IMR-90 (cell line): Measurements from ENCODE around the gene MPRIP. TPM values are rescaled to one million over a fixed set of nuclear protein-coding genes. Genes with fewer than 3 reads are reported as not detected.

ENCODE experiments used
- ATAC-seq: fragments of 200-7000 bp; cut with Tn5 transposase; 2 replicates; pipeline ENCODE4 v1.9.1; 2020; ENCODE audit warnings: low read depth, mild to moderate bottlenecking, moderate library complexity
- BruUV-seq: library from RNA; stranded (reverse); fragments of 400-500 nt; replicated peaks from 2 replicates; lab custom pipeline; 2021; lab: Mats Ljungman, UMichigan
- CTCF ChIA-PET: fragments of 300-600 bp; formaldehyde crosslinking; extraction: SDS; loops from one replicate; lab custom pipeline; 2021; ENCODE audit warnings: antibody characterized with exemption; lab: Yijun Ruan, JAX
- POLR2A ChIA-PET: fragments of 300-600 bp; sonication (Branson Sonifier 250); formaldehyde crosslinking; loops from one replicate; lab custom pipeline; 2022; ENCODE audit warnings: antibody characterized with exemption; ENCODE audit not compliant: unreplicated experiment; lab: Charles Lee
- DNase-seq: peaks from one replicate; pipeline ENCODE4 v3.0.0; 2013
- H2AFZ ChIP-seq: replicated peaks from 2 replicates; pipeline ENCODE3; 2013; ENCODE audit warnings: low read length, mild to moderate bottlenecking; ENCODE audit not compliant: poor library complexity
- H2AK5ac ChIP-seq: 2 replicates; pipeline ENCODE4 v1.6.1; 2013; ENCODE audit warnings: low read depth, low read length, inconsistent platforms
- H2AK9ac ChIP-seq: replicated peaks from 2 replicates; pipeline ENCODE3; 2013; ENCODE audit warnings: mild to moderate bottlenecking, low read depth, low read length, moderate library complexity; ENCODE audit not compliant: poor library complexity
- H2BK120ac ChIP-seq: 2 replicates; pipeline ENCODE4 v1.6.1; 2013; ENCODE audit warnings: low read depth, low read length, inconsistent platforms
- H2BK15ac ChIP-seq: 3 replicates; pipeline ENCODE4 v1.6.1; 2013; ENCODE audit warnings: low read depth, low read length, inconsistent platforms
- H2BK20ac ChIP-seq: 2 replicates; pipeline ENCODE4 v1.6.1; 2013; ENCODE audit warnings: low read depth, mild to moderate bottlenecking, inconsistent platforms, low read length, moderate library complexity
- H2BK5ac ChIP-seq: 2 replicates; pipeline ENCODE4 v1.6.1; 2013; ENCODE audit warnings: mild to moderate bottlenecking, low read depth, low read length, inconsistent platforms; ENCODE audit not compliant: poor library complexity, severe bottlenecking
- H3K14ac ChIP-seq: replicated peaks from 2 replicates; pipeline ENCODE4 v1.6.1; 2013; ENCODE audit warnings: low read depth, low read length, inconsistent platforms
- H3K18ac ChIP-seq: 2 replicates; pipeline ENCODE4 v1.6.1; 2013; ENCODE audit warnings: low read depth, low read length, control low read depth
- H3K23ac ChIP-seq: 2 replicates; pipeline ENCODE4 v1.6.1; 2013; ENCODE audit warnings: low read depth, low read length, inconsistent platforms
- H3K27ac ChIP-seq: 2 replicates; pipeline ENCODE4 v1.5.1; 2013; ENCODE audit warnings: mild to moderate bottlenecking, control low read depth, low read length; ENCODE audit not compliant: insufficient read depth
- H3K27me3 ChIP-seq: 2 replicates; pipeline ENCODE4 v1.6.1; 2013; ENCODE audit warnings: low read length; ENCODE audit not compliant: control insufficient read depth, insufficient read depth
- H3K36me3 ChIP-seq: 2 replicates; pipeline ENCODE4 v1.6.1; 2013; ENCODE audit warnings: low read length, mixed read lengths; ENCODE audit not compliant: control insufficient read depth, insufficient read depth
- H3K4ac ChIP-seq: 2 replicates; pipeline ENCODE4 v1.6.1; 2013; ENCODE audit warnings: low read depth, low read length, inconsistent platforms
- H3K4me1 ChIP-seq: 2 replicates; pipeline ENCODE4 v1.6.1; 2013; ENCODE audit warnings: low read length, mixed read lengths; ENCODE audit not compliant: control insufficient read depth, insufficient read depth
- H3K4me2 ChIP-seq: 2 replicates; pipeline ENCODE4 v1.6.1; 2013; ENCODE audit warnings: low read depth, mild to moderate bottlenecking, control low read depth, low read length, moderate library complexity
- H3K4me3 ChIP-seq: 2 replicates; pipeline ENCODE4 v1.5.1; 2013; ENCODE audit warnings: low read depth, mild to moderate bottlenecking, control low read depth, low read length, moderate library complexity; ENCODE audit not compliant: insufficient read depth
- H3K56ac ChIP-seq: 2 replicates; pipeline ENCODE4 v1.6.1; 2013; ENCODE audit warnings: low read length, inconsistent platforms; ENCODE audit not compliant: insufficient read depth; ENCODE audit errors: extremely low read depth
- H3K79me1 ChIP-seq, 2 experiments: 2 replicates each; pipeline ENCODE4 v1.6.1; 2013; ENCODE audit warnings: low read length in 2 of 2, inconsistent platforms in 1 of 2, low read depth in 1 of 2
- H3K9ac ChIP-seq: 2 replicates; pipeline ENCODE4 v1.6.1; 2013; ENCODE audit warnings: low read depth, low read length, control low read depth
- H3K9me1 ChIP-seq: 2 replicates; pipeline ENCODE4 v1.6.1; 2013; ENCODE audit warnings: low read length, inconsistent platforms; ENCODE audit not compliant: insufficient read depth
- H3K9me3 ChIP-seq: 2 replicates; pipeline ENCODE4 v1.6.1; 2013; ENCODE audit warnings: low read length; ENCODE audit not compliant: control insufficient read depth, insufficient read depth
- H4K20me1 ChIP-seq: 2 replicates; pipeline ENCODE4 v1.6.1; 2013; ENCODE audit warnings: low read length, inconsistent platforms; ENCODE audit not compliant: insufficient read depth
- H4K5ac ChIP-seq: 2 replicates; pipeline ENCODE4 v1.6.1; 2013; ENCODE audit warnings: mild to moderate bottlenecking, low read depth, low read length, control low read depth
- H4K8ac ChIP-seq, 2 experiments: 2 replicates each; pipeline ENCODE4 v1.6.1; 2013; ENCODE audit warnings: low read depth in 2 of 2, low read length in 2 of 2, control low read depth in 1 of 2, inconsistent platforms in 1 of 2
- H4K91ac ChIP-seq: 2 replicates; pipeline ENCODE4 v1.6.1; 2013; ENCODE audit warnings: low read depth, low read length, inconsistent platforms; ENCODE audit not compliant: insufficient read depth
- CEBPB ChIP-seq: IDR thresholded peaks from 2 replicates; pipeline ENCODE4 v1.6.1; 2012; ENCODE audit warnings: low read depth, low read length, improper control_type of control experiment
- CHD1 ChIP-seq: IDR thresholded peaks from 2 replicates; pipeline ENCODE4 v1.6.1; 2012; ENCODE audit warnings: low read depth, low read length, improper control_type of control experiment
- MAZ ChIP-seq: IDR thresholded peaks from 2 replicates; pipeline ENCODE4 v1.6.1; 2012; ENCODE audit warnings: low read depth, mild to moderate bottlenecking, low read length, improper control_type of control experiment, moderate library complexity, borderline replicate concordance
- MXI1 ChIP-seq: IDR thresholded peaks from 2 replicates; pipeline ENCODE4 v1.6.1; 2012; ENCODE audit warnings: low read depth, mild to moderate bottlenecking, low read length, moderate library complexity, borderline replicate concordance
- NFE2L2 ChIP-seq: fragments of 150-350 bp; IDR thresholded peaks from 2 replicates; pipeline ENCODE4 v1.6.1; 2016; ENCODE audit warnings: low read depth, mild to moderate bottlenecking, low read length
- POLR2A ChIP-seq: IDR thresholded peaks from 2 replicates; pipeline ENCODE4 v1.6.1; 2012; ENCODE audit warnings: mild to moderate bottlenecking, low read depth, low read length
- RAD21 ChIP-seq: IDR thresholded peaks from 2 replicates; pipeline ENCODE4 v1.6.1; 2012; ENCODE audit warnings: low read length, improper control_type of control experiment
- RCOR1 ChIP-seq: IDR thresholded peaks from 2 replicates; pipeline ENCODE4 v1.6.1; 2012; ENCODE audit warnings: mild to moderate bottlenecking, low read length, improper control_type of control experiment; ENCODE audit not compliant: insufficient replicate concordance
- RFX5 ChIP-seq: IDR thresholded peaks from 2 replicates; pipeline ENCODE4 v1.8.0; 2012; ENCODE audit warnings: low read depth, mild to moderate bottlenecking, low read length, moderate library complexity
- SMC3 ChIP-seq: fragments of 150-350 bp; IDR thresholded peaks from 2 replicates; pipeline ENCODE4 v1.6.1; 2016; ENCODE audit warnings: low read depth, mild to moderate bottlenecking, antibody characterized with exemption, low read length, moderate library complexity
- WGBS, 2 experiments: methylation state at CpG; one replicate each; pipeline versions ENCODE4 v1.1.5 to v1.1.7; 2013; ENCODE audit warnings: missing lambda C conversion rate in 2 of 2; ENCODE audit not compliant: insufficient read length in 1 of 2; ENCODE audit errors: extremely low coverage in 2 of 2; 5-methylcytosine and 5-hydroxymethylcytosine counted together
- dilution Hi-C: fragments of 300-500 bp; cut with HindIII; formaldehyde crosslinking; loops from one replicate; pipeline ENCODE4 v1.14.3; 2018; ENCODE audit warnings: low sequenced_read_pairs; ENCODE audit not compliant: unreplicated experiment
- in situ Hi-C: fragments of 300-500 bp; cut with MboI; formaldehyde crosslinking; loops from 3 replicates; pipeline ENCODE4 v1.14.3; 2019; ENCODE audit warnings: low sequenced_read_pairs, inconsistent platforms, mixed read lengths
- intact Hi-C: fragments of 100-400 bp; cut with micrococcal nuclease; formaldehyde crosslinking; loops from 2 replicates; pipeline ENCODE4 v1.10.0; 2022
- polyA plus RNA-seq, 3 experiments: library from polyadenylated mRNA; depleted of rRNA; stranded (reverse); fragments of >200 nt; gene quantifications; 2 replicates each; pipeline ENCODE4 v1.2.3, GENCODE V29; 2012; ENCODE audit warnings: low replicate concordance in 1 of 3
- total RNA-seq: library from RNA; depleted of rRNA; stranded (reverse); fragments of >200 nt; gene quantifications from 2 replicates; pipeline ENCODE4 v1.2.3, GENCODE V29; 2012
- TF ChIP-seq, protein P1 (sequence below): fragments of 150-350 bp; IDR thresholded peaks from 2 replicates; pipeline ENCODE4 v1.6.1; 2016; ENCODE audit warnings: low read depth, mild to moderate bottlenecking, low read length, moderate library complexity, borderline replicate concordance
- TF ChIP-seq, protein P2 (sequence below): fragments of 150-350 bp; IDR thresholded peaks from 2 replicates; pipeline ENCODE4 v1.6.1; 2017; ENCODE audit warnings: mild to moderate bottlenecking, antibody characterized with exemption, low read length, low read depth

The MPRIP gene
- total and polyA plus RNA-seq, 2 of the 4 experiments (the other 2 are of a cell fraction): 111 to 149 TPM

- TF ChIP-seq MXI1: no peak
- TF ChIP-seq CHD1: no peak
These were observed 187.4 kb downstream of the MPRIP start (continued) for GRCh38 chr17:17229416-17230384.

- H3K4me3 ChIP-seq: no peak overlapping the region
- H3K56ac ChIP-seq: no peak overlapping the region
- no peaks in the 10 kb centered on the region for H3K27me3 ChIP-seq
- in situ Hi-C loops: no loop called here
- H3K9me1 ChIP-seq: peaks cover 9% of the 10 kb centered on the region
- no peak overlapping the region for H4K8ac ChIP-seq
- H3K4me1 ChIP-seq: peaks cover 4% of the 10 kb centered on the region
- ChIA-PET CTCF (interaction anchor here (0.6 kb wide), 1 partner anchor 11 kb away, joined by 3 read pairs; no protein-coding TSS in a partner anchor), POLR2A (no interaction called here)
- H3K4me2 ChIP-seq: no peak overlapping the region
- H4K91ac ChIP-seq: no peak overlapping the region
- no peak overlapping the region for H2BK20ac ChIP-seq
- DNase-seq: no peak
- no peak for ATAC-seq
- H4K20me1 ChIP-seq: peaks cover 70% of the 10 kb centered on the region
- no peaks in the 10 kb centered on the region for H3K9me3 ChIP-seq
- H3K79me1 ChIP-seq: peaks cover 23 to 73% of the 10 kb centered on the region in 2 experiments
- no peak overlapping the region for H3K27ac ChIP-seq
- dilution Hi-C loops: no loop called here
- H2AK5ac ChIP-seq: no peak overlapping the region
- no peak overlapping the region for H2BK5ac ChIP-seq
- no peak overlapping the region for H2BK15ac ChIP-seq
- no peak overlapping the region for H3K9ac ChIP-seq
- H3K14ac ChIP-seq: no peak overlapping the region
- WGBS, 2 experiments: 84% methylated on average over 6 of the region's 16 CpGs; no CpG with 5 or more reads in 1 of the 2 experiments
- no peak overlapping the region for H3K4ac ChIP-seq
- H3K18ac ChIP-seq: no peak overlapping the region
- no peak overlapping the region for H4K5ac ChIP-seq
- H2BK120ac ChIP-seq: no peak overlapping the region
- no TSS peak for BruUV-seq
- H2AFZ ChIP-seq: no peak overlapping the region
- H2AK9ac ChIP-seq: no peak overlapping the region
- H3K23ac ChIP-seq: no peak overlapping the region
- no peak for TF ChIP-seq SMC3
- TF ChIP-seq MAZ: no peak
- TF ChIP-seq NFE2L2: no peak
- TF ChIP-seq, protein P1, sequence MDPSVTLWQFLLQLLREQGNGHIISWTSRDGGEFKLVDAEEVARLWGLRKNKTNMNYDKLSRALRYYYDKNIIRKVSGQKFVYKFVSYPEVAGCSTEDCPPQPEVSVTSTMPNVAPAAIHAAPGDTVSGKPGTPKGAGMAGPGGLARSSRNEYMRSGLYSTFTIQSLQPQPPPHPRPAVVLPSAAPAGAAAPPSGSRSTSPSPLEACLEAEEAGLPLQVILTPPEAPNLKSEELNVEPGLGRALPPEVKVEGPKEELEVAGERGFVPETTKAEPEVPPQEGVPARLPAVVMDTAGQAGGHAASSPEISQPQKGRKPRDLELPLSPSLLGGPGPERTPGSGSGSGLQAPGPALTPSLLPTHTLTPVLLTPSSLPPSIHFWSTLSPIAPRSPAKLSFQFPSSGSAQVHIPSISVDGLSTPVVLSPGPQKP: no peak
- TF ChIP-seq, protein P2, sequence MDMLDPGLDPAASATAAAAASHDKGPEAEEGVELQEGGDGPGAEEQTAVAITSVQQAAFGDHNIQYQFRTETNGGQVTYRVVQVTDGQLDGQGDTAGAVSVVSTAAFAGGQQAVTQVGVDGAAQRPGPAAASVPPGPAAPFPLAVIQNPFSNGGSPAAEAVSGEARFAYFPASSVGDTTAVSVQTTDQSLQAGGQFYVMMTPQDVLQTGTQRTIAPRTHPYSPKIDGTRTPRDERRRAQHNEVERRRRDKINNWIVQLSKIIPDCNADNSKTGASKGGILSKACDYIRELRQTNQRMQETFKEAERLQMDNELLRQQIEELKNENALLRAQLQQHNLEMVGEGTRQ: no peak
- no peak for TF ChIP-seq CEBPB
- TF ChIP-seq RFX5: no peak
- TF ChIP-seq POLR2A: no peak
- TF ChIP-seq RAD21: no peak
- no peak for TF ChIP-seq RCOR1
- intact Hi-C loops: no loop called here
- peaks cover 52% of the 10 kb centered on the region for H3K36me3 ChIP-seq
These were observed 189.5 kb downstream of the MPRIP start for GRCh38 chr17:17231621-17232302.
